T-helper 2 cell treated with Interferon-gamma antibody and Interleukin-4, amounts not matched to agents 100 ng/mL and 5 ng/mL, for 36 hours (primary cell): ENCODE results near the gene CHMP4A. TPM values are rescaled to one million over a fixed set of nuclear protein-coding genes. Genes with fewer than 3 reads are reported as not detected.

Source experiments
- intact Hi-C: fragments of 100-400 bp; cut with micrococcal nuclease; formaldehyde crosslinking; loops from one replicate; pipeline ENCODE4 v1.15.1; 2023
- total RNA-seq: library from RNA; stranded (reverse); gene quantifications from 2 replicates; pipeline ENCODE4 v1.2.3, GENCODE V29; 2022

The CHMP4A gene
- total RNA-seq, 1 donor from 2014 or later = 85.8 TPM

- intact Hi-C loops = loop anchor here (5.0 kb wide), 1 partner anchor 245 kb away; the partner anchor contains the start of gene SDR39U1
These were observed 16.2 kb downstream of the CHMP4A start for GRCh38 chr14:24197056-24197450.

- intact Hi-C loops = loop anchor here (5.0 kb wide), 1 partner anchor 246 kb away; the partner anchor contains the start of gene SDR39U1
These were observed 16.9 kb downstream of the CHMP4A start for GRCh38 chr14:24196071-24197055.

GRCh38 chr14:24195186-24196070, 17.9 kb downstream of the CHMP4A start, which contains the start of gene TM9SF1:
TSS of gene TM9SF1 (minus strand) at chr14:24195441. CDS start at chr14:24195019, 422 bp downstream.
- intact Hi-C loops = loop anchor here (1.0 to 5.0 kb wide), 3 partner anchors 18 to 247 kb away; partner anchors contain the start of genes CHMP4A, RABGGTA and SDR39U1

- intact Hi-C loops = loop anchor here (1.0 to 5.0 kb wide), 3 partner anchors 18 to 247 kb away; partner anchors contain the start of genes CHMP4A, RABGGTA and SDR39U1
These were observed 18.5 kb downstream of the CHMP4A start for GRCh38 chr14:24194873-24195185.

- intact Hi-C loops = no loop called here
These were observed 19.0 kb downstream of the CHMP4A start for GRCh38 chr14:24194186-24194872.

- intact Hi-C loops = no loop called here
These were observed 20.4 kb downstream of the CHMP4A start for GRCh38 chr14:24192933-24193332.

- intact Hi-C loops = no loop called here
These were observed 22.9 kb downstream of the CHMP4A start for GRCh38 chr14:24190416-24190815.

- intact Hi-C loops = loop anchor here (2.0 kb wide), 2 partner anchors 43 to 75 kb away; partner anchors contain the start of genes DCAF11, GMPR2, NEDD8 and NRL
These were observed 23.8 kb downstream of the CHMP4A start for GRCh38 chr14:24189460-24189859.

- intact Hi-C loops = loop anchor here (2.0 kb wide), 2 partner anchors 44 to 74 kb away; partner anchors contain the start of genes DCAF11, GMPR2, NEDD8 and NRL
These were observed 24.3 kb downstream of the CHMP4A start for GRCh38 chr14:24189059-24189375.

- intact Hi-C loops = loop anchor here (1.0 to 2.0 kb wide), 6 partner anchors 25 to 74 kb away; partner anchors contain the start of genes CHMP4A, DCAF11, GMPR2 and IRF9
These were observed 24.8 kb downstream of the CHMP4A start, which contains the start of gene IPO4 for GRCh38 chr14:24188251-24189058. TSS of gene IPO4 (minus strand) at chr14:24188816. CDS start at chr14:24188787, 29 bp downstream.

- intact Hi-C loops = no loop called here
These were observed 25.8 kb downstream of the CHMP4A start for GRCh38 chr14:24187539-24187915.

GRCh38 chr14:24186831-24187538, 26.3 kb downstream of the CHMP4A start:
- intact Hi-C loops = no loop called here

- intact Hi-C loops = no loop called here
These were observed 27.5 kb downstream of the CHMP4A start for GRCh38 chr14:24185741-24186140.

- intact Hi-C loops = no loop called here
These were observed 28.3 kb downstream of the CHMP4A start for GRCh38 chr14:24185026-24185425.

GRCh38 chr14:24184104-24184970, 29.0 kb downstream of the CHMP4A start:
- intact Hi-C loops = no loop called here

- intact Hi-C loops = no loop called here
These were observed 30.2 kb downstream of the CHMP4A start for GRCh38 chr14:24183014-24183481.

GRCh38 chr14:24182110-24182882, 31.0 kb downstream of the CHMP4A start:
- intact Hi-C loops = no loop called here
